GM18499 (cell line): ENCODE data around the gene MYO3B.
"Not testable (repeated sequence)": the region's sequence is repeated elsewhere in the genome, so short reads cannot be mapped to it uniquely, and the experiment has no call there.

Experiments
- ATAC-seq: cut with Tn5 transposase; IDR thresholded peaks from one replicate; pipeline ENCODE4 v1.9.1; 2021; ENCODE audit warnings: moderate number of reproducible peaks; ENCODE audit not compliant: insufficient read depth, unreplicated experiment

MYO3B gene

GRCh38 chr2:170394641-170395387, 216.9 kb downstream of the MYO3B start:
- ATAC-seq: no peak

- no peak for ATAC-seq
Observed at GRCh38 chr2:170396799-170397459, 219.0 kb downstream of the MYO3B start.

GRCh38 chr2:170401187-170401586, 223.2 kb downstream of the MYO3B start:
- no peak for ATAC-seq

DNA sequence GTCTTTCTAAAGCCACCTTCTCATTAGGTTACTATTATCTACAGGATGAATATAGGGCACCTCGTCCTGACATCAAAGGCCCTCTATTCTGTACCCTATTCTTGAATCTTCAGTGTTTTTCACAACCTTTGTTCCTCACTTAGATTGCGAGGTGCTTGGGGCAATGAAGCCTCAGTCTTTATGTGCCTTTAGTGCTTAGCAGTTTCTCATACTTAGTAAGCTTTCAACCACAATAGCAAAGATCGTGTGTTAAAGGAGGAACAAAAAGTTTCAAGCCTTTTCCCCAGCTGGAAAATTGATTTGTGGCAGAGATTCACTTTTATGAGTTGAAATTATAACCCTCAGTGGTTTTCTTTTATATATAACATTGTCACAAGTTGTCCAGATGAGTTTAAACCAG, 226.9 kb downstream of the MYO3B start:
- ATAC-seq: no peak

- ATAC-seq: no peak
Observed at GRCh38 chr2:170405326-170405725, 227.4 kb downstream of the MYO3B start.

DNA sequence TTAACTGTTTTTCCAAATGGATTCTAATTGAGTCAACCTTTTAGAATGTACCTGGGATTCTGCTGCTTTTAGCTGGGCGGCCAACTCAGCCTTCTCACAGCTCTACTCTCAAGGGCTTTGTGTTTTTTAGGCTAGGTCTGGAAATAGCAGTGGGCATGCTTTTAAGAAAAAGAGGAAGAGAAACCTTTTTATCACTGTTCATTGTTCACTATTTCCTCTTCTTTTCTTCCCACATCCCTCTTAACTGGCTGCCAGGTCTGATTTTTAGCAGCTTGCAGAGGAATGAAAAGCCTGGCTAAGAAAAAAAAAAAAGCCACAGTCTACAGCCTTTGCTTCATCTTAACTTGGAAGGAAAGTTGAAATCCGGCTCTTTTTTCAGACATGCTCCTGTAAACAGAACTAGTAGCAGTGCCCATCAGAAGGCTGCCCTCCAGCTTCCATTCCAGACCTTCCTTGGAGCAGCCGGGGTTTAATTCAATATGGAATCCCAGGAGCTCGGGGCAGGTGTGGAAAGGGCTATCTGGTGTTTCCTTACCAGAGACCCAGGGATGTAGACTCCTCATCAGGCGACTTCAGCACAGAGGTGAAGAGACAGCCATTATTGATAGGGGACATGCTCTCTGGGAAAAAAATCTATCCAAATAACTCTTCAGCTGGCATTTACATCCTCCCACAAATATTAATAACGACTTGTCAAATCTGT, 230.7 kb downstream of the MYO3B start:
- ATAC-seq: no peak

- no peak for ATAC-seq
Observed at GRCh38 chr2:170409164-170409535, 231.2 kb downstream of the MYO3B start.

DNA sequence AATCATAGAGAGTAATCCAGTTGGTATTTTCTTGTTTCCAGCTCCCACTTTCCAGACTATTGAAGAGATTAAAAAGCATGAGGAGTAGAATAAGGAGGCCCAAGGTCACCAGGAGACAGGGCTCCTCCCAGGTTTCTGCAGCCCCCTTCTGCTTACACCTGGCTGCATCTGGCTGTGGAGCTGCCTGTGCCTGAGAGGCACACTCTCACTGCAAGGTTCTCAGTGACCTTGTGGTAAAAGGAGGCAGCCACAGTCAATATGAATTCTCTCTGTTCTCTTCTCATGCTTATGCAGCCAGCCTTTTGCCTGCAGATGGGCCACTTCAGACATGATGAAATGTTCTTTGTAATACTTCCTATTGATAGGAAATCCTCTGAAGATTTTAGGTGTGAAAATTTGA, 233.7 kb downstream of the MYO3B start:
- ATAC-seq: no peak

- no peak for ATAC-seq
Observed at GRCh38 chr2:170420961-170421687, 243.2 kb downstream of the MYO3B start.

- ATAC-seq: no peak
Observed at GRCh38 chr2:170423919-170424318, 246.0 kb downstream of the MYO3B start.

- no peak for ATAC-seq
Observed at GRCh38 chr2:170425281-170425751, 247.4 kb downstream of the MYO3B start.

DNA sequence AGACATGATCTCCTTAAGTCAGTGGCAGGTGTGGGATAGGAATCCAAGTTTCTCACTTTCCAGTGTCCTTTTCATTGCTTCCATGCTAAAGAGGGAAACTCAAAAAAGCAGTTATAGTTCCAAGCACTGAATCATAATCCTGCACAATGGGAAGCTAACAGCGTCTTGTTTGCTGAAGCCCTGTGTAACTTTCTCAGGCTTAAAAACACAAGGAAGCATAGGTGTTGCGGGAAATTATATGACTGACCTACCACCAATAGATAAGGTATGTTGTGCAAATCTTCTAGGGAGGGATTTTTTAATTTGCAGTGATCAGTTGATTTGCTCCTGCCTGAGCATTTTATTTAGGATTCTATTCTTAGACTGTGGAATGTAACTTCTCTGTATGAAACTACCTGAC, 250.9 kb downstream of the MYO3B start:
- no peak for ATAC-seq

DNA sequence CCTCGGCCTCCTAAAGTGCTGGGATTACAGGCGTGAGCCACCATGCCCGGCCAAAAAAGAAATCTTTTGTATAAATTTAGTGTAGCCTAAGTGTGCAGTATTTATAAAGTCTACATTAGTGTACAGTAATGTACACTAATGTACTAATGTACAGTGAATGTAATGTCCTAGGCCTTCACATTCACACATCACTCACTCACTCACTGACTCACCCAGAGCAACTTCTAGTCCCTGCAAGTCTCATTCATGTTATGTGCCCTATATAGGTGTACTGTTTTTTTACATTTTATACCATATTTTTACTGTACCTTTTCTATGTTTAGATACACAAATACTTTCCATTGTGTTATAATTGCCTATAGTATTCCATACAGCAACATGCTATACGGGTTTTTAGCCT, 254.9 kb downstream of the MYO3B start:
- no peak for ATAC-seq

- ATAC-seq: no peak
Observed at GRCh38 chr2:170433448-170433847, 255.5 kb downstream of the MYO3B start.

DNA sequence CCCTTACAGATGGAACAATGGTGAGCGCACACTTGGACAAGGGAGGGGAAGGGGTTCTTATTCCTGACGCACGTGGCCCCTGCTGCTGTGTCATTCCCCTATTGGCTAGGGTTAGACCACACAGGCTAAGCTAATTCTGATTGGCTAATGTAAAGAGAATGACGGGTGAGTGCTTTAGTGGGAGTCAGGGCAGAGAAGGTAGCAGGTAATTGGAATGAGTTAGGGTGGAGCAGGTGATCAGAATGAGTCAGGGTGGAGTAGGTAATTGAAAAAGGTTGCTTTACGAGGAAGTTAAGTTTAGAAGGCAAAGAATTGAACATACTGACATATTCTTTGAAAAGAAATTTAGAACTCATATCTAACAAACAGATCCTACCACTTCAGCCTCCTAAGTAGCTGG, 256.4 kb downstream of the MYO3B start:
- ATAC-seq: not testable (repeated sequence)

- no peak for ATAC-seq
Observed at GRCh38 chr2:170434900-170435621, 257.1 kb downstream of the MYO3B start.

DNA sequence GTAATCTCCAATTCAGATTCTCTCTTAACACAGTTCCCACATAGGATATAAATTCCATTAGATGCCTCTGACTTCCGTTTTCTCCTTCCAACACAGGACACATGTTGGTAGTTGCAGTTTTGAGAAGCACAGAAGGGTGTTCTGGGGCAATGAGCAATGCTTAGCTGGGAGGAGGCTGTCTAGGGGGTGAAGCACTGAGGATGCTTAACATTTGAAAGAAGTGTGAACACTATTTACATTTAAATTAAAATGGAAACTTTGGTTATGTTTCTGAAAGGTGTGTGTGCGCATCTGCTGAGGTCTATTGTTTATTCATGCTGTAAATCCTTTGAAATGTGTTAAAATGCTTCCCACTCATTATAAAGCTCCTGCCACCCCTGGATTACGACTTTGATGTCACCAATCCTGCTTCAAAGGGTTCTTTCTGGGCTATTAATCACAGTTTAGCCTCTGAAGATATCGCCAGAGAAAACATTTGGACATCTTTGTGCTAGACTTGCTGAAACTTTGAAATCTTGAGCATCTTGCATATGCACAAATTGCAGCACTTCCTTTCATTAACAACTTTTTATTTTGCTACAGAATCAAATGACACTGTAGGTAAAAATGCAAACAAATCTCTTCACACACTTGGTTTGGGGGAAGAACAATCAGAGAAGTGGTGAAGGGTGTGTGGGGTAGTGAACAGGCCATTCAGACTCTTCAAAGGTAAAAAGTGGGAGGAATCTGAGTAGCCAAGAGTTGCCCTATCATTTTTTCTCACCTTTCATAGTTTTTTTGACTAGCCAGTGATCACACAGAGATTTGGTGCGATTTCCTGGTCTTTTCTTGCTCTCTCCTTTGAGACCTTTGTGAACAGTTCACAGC, 258.4 kb downstream of the MYO3B start:
- ATAC-seq: no peak

- ATAC-seq: no peak
Observed at GRCh38 chr2:170446078-170446477, 268.1 kb downstream of the MYO3B start.

- ATAC-seq: no peak
Observed at GRCh38 chr2:170449034-170449433, 271.1 kb downstream of the MYO3B start.
